HEK293 (cell line): ENCODE data around the gene UBE2J2.

Source experiments
- MYNN ChIP-seq: fragments of 450-650 bp; formaldehyde crosslinking; IDR thresholded peaks from 2 replicates; pipeline ENCODE4 v1.5.1; 2016; ENCODE audit warnings: missing biosample characterization, missing genetic modification characterization, borderline replicate concordance
- OSR2 ChIP-seq: fragments of 450-650 bp; formaldehyde crosslinking; IDR thresholded peaks from 2 replicates; pipeline ENCODE4 v1.5.1; 2016; ENCODE audit warnings: missing biosample characterization, missing genetic modification characterization
- ZNF10 ChIP-seq: fragments of 450-650 bp; formaldehyde crosslinking; IDR thresholded peaks from 2 replicates; pipeline ENCODE4 v1.5.1; 2017; ENCODE audit warnings: missing biosample characterization, missing genetic modification characterization
- ZNF114 ChIP-seq: fragments of 450-650 bp; formaldehyde crosslinking; IDR thresholded peaks from 2 replicates; pipeline ENCODE4 v1.5.0; 2017; ENCODE audit warnings: missing biosample characterization, missing genetic modification characterization
- ZNF335 ChIP-seq: fragments of 450-650 bp; formaldehyde crosslinking; conservative IDR thresholded peaks from 2 replicates; pipeline ENCODE4 v1.5.1; 2016; ENCODE audit warnings: missing biosample characterization, missing genetic modification characterization
- ZNF530 ChIP-seq: fragments of 450-650 bp; formaldehyde crosslinking; IDR thresholded peaks from 2 replicates; pipeline ENCODE4 v1.5.1; 2016; ENCODE audit warnings: low read depth, missing biosample characterization, missing genetic modification characterization
- ZSCAN30 ChIP-seq: fragments of 450-650 bp; IDR thresholded peaks from 2 replicates; pipeline ENCODE4 v1.5.1; 2018; ENCODE audit warnings: missing biosample characterization, mild to moderate bottlenecking, missing genetic modification characterization, moderate library complexity
- TF ChIP-seq, protein P1 (sequence below): fragments of 450-650 bp; formaldehyde crosslinking; IDR thresholded peaks from 2 replicates; pipeline ENCODE4 v1.5.1; 2017; ENCODE audit warnings: missing biosample characterization, missing genetic modification characterization
- TF ChIP-seq, protein P2 (sequence below): fragments of 450-650 bp; formaldehyde crosslinking; IDR thresholded peaks from 2 replicates; pipeline ENCODE4 v1.5.1; 2016; ENCODE audit warnings: missing biosample characterization, missing genetic modification characterization

- no peak for TF ChIP-seq ZNF114 (tag by site-specific recombination)
- no peak for TF ChIP-seq MYNN
- TF ChIP-seq ZNF10 (tag by site-specific recombination) = no peak
- TF ChIP-seq OSR2 (tag by site-specific recombination) = no peak
- no peak for TF ChIP-seq ZNF335
- TF ChIP-seq, protein P1, sequence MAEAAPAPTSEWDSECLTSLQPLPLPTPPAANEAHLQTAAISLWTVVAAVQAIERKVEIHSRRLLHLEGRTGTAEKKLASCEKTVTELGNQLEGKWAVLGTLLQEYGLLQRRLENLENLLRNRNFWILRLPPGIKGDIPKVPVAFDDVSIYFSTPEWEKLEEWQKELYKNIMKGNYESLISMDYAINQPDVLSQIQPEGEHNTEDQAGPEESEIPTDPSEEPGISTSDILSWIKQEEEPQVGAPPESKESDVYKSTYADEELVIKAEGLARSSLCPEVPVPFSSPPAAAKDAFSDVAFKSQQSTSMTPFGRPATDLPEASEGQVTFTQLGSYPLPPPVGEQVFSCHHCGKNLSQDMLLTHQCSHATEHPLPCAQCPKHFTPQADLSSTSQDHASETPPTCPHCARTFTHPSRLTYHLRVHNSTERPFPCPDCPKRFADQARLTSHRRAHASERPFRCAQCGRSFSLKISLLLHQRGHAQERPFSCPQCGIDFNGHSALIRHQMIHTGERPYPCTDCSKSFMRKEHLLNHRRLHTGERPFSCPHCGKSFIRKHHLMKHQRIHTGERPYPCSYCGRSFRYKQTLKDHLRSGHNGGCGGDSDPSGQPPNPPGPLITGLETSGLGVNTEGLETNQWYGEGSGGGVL = no peak
- TF ChIP-seq ZSCAN30 = no peak
- TF ChIP-seq, protein P2, sequence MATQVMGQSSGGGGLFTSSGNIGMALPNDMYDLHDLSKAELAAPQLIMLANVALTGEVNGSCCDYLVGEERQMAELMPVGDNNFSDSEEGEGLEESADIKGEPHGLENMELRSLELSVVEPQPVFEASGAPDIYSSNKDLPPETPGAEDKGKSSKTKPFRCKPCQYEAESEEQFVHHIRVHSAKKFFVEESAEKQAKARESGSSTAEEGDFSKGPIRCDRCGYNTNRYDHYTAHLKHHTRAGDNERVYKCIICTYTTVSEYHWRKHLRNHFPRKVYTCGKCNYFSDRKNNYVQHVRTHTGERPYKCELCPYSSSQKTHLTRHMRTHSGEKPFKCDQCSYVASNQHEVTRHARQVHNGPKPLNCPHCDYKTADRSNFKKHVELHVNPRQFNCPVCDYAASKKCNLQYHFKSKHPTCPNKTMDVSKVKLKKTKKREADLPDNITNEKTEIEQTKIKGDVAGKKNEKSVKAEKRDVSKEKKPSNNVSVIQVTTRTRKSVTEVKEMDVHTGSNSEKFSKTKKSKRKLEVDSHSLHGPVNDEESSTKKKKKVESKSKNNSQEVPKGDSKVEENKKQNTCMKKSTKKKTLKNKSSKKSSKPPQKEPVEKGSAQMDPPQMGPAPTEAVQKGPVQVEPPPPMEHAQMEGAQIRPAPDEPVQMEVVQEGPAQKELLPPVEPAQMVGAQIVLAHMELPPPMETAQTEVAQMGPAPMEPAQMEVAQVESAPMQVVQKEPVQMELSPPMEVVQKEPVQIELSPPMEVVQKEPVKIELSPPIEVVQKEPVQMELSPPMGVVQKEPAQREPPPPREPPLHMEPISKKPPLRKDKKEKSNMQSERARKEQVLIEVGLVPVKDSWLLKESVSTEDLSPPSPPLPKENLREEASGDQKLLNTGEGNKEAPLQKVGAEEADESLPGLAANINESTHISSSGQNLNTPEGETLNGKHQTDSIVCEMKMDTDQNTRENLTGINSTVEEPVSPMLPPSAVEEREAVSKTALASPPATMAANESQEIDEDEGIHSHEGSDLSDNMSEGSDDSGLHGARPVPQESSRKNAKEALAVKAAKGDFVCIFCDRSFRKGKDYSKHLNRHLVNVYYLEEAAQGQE = no peak
- no peak for TF ChIP-seq ZNF530 (tag by site-specific recombination)
These were observed 41.2 kb upstream of the UBE2J2 start for GRCh38 chr1:1314678-1315335.
